Mononuclear cell (primary cell): ENCODE measurements around the gene KIF26B. TPM values are rescaled to one million over a fixed set of nuclear protein-coding genes. Genes with fewer than 3 reads are reported as not detected.
"Not testable (repeated sequence)": the region's sequence is repeated elsewhere in the genome, so short reads cannot be mapped to it uniquely, and the experiment has no call there.

Experiments
- H3K27me3 ChIP-seq: 2 replicates; pipeline ENCODE4 v1.6.0; 2011; ENCODE audit warnings: low read length, control low read depth; ENCODE audit not compliant: insufficient read depth
- H3K4me1 ChIP-seq: 2 replicates; pipeline ENCODE4 v1.5.1; 2011; ENCODE audit warnings: mild to moderate bottlenecking, low read length, control low read depth; ENCODE audit not compliant: insufficient read depth
- H3K4me3 ChIP-seq: 2 replicates; pipeline ENCODE4 v1.5.1; 2011; ENCODE audit warnings: mild to moderate bottlenecking, low read length, moderate library complexity
- H3K9me3 ChIP-seq: 2 replicates; pipeline ENCODE4 v1.5.1; 2011; ENCODE audit warnings: low read depth, mild to moderate bottlenecking, control low read depth, low read length
- total RNA-seq: library from RNA; depleted of rRNA; stranded (reverse); fragments of >200 nt; gene quantifications from one replicate; pipeline ENCODE4 v1.2.3, GENCODE V29; 2012

Gene KIF26B
- total RNA-seq, 1 donor = 0.31 TPM

DNA sequence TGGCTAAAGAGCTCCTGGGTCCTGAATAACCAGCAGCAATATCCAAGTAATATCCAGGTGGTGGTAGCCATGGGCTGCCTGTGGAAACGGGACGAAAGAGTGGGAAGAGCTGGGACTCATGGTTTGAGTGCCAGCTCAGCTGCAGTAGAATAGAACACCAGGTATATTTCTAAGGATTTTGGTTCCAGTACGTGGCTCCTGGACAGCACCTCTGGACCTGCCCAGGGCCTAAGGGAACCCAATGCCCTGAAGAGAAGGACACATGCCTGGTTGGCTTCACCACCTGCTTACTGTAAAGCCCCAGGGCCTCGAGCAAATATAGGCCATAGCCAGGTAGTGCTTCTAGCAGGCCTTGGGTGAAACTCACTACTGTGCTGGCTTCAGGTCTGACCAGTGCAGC, 566.7 kb downstream of the KIF26B start:
- Histone ChIP-seq H3K27me3 (no peaks in the 10 kb centered on the region), H3K9me3 (no peaks in the 10 kb centered on the region), H3K4me3 (no peak overlapping the region), H3K4me1 (no peaks in the 10 kb centered on the region)

DNA sequence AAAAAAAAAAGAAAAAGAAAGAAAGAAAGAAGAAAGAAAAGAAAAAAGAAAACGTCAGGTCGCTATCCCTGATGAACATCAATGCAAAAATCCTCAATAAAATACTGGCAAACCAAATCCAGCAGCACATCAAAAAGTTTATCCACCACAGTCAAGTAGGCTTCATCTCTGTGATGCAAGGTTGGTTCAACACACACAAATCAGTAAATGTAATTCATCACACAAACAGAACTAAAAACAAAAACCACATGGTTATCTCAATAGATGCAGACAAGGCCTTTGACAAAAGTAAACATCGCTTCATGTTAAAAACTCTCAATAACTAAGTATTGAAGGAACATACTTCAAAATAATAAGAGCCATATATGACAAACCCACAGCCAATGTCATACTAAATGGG, 573.2 kb downstream of the KIF26B start:
- H3K4me1 ChIP-seq, H3K4me3 ChIP-seq, H3K27me3 ChIP-seq: not testable (repeated sequence)
- H3K9me3 ChIP-seq = peaks cover 19% of the 10 kb centered on the region

DNA sequence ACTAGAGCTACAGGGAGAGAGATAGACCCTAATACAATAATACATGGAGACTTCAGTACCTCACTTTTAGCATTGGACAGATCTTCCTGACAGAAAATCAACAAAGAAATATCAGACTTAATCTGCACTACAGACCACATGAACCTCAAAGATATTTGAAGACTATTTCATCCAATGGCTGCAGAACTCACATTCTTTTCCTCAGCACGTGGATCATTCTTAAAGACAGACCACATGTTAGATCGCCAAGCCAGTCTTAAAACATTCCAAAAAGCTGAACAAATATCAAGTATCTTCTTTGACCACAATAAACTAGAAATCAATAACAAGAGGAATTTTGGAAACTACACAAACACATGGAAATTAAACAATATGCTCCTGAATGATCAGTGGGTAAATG, 576.0 kb downstream of the KIF26B start:
- Histone ChIP-seq H3K4me1 (no peaks in the 10 kb centered on the region), H3K27me3 (no peaks in the 10 kb centered on the region), H3K4me3 (no peak overlapping the region), H3K9me3 (peaks cover 19% of the 10 kb centered on the region)

DNA sequence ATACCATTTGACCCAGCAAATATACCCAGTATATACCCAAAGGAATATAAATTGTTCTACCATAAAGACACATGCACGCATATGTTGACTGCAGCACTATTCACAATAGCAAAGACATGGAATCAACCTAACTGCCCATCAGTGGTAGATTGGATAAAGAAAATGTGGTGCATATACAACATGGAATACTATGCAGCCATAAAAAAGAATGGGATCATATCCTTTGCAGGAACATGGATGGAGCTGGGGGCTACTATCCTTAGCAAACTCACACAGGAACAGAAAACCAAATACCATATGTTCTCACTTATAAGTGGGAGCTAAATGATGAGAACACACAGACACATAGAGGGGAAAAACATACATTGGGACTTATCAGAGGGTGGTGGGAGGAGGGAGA, 585.6 kb downstream of the KIF26B start:
- H3K27me3 ChIP-seq, H3K9me3 ChIP-seq, H3K4me1 ChIP-seq, H3K4me3 ChIP-seq: not testable (repeated sequence)

DNA sequence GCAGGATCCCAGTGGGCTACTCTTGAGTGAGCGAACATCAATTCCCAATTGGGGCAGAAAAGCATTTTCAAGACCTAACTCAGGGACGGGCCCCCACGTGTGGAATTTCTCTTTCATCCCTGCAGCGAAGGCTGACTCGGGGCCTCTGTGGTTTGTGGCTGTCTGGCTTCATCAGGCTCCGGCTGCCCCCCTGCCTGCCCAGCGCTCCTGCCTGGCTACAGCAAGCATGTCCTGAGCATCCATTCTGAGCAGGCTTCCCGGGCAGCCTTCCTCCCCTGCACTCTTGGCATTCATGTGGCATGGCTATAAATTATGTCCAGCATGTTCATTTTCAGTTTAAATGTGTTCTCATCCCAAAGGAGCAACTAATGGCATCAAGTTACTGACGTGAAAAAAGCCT, 588.1 kb downstream of the KIF26B start:
- Histone ChIP-seq H3K9me3 (no peaks in the 10 kb centered on the region), H3K4me3 (no peak overlapping the region), H3K4me1 (no peaks in the 10 kb centered on the region), H3K27me3 (no peaks in the 10 kb centered on the region)

DNA sequence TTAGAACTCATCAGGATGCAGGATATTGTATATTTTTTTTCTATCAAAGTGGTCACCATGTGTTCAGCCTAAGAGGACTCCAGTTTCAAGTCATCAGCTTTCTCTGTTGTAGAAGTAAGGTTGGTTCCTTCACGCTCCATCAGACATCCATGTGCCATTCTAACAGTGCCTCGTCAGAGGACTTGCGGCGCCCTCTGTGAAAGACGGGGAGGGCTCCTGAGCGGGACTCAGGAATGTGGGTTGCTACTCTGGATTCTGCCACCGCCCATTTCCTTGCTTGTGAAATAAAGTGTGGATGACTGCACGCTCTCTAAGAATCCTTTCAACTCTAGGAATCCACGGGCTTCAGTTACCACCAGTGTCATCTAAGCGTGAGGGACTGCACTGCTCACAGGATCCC, 593.5 kb downstream of the KIF26B start:
- Histone ChIP-seq H3K4me1 (no peaks in the 10 kb centered on the region), H3K27me3 (no peaks in the 10 kb centered on the region), H3K9me3 (no peaks in the 10 kb centered on the region), H3K4me3 (no peak overlapping the region)

DNA sequence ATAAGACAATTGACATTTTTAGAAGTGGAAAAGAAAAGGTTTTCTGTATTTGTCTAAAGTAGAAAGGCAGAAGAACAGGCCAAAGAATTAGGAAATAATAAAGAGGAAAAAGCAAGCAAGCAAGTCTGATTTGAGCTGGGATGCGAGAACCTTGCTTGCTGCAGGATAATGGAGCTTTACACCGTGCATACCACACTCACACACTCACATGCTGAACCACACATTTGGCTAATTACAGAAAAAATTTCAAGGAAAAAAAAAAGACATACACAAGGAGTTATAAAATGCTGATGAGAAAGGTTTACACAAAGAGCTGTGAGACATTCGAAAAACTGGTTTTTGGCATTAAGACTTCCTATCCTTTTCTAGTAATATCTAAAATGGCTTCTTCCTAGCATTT, 593.9 kb downstream of the KIF26B start:
- H3K4me3 ChIP-seq = no peak overlapping the region
- no peaks in the 10 kb centered on the region for H3K4me1 ChIP-seq
- H3K9me3 ChIP-seq = no peaks in the 10 kb centered on the region
- H3K27me3 ChIP-seq = no peaks in the 10 kb centered on the region

DNA sequence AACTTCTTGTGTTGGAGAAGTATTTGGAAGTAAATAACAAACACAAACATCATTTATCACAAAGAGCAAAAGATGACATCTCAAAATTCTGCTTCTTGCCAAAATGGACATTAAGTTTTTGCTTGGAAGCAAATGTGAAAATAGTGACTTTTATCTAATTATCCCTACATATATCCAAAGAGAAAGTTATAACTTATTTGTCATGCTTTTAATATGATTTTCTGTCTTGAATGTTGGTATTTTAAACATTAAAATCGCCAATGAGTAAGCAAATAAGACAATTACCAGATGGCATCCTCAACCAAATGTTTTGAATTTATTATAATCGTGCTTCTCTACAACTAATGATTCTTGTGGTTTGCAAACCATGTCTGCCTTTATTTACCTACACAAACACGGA, 594.3 kb downstream of the KIF26B start:
- Histone ChIP-seq H3K27me3 (no peaks in the 10 kb centered on the region), H3K4me3 (no peak overlapping the region), H3K9me3 (no peaks in the 10 kb centered on the region), H3K4me1 (no peaks in the 10 kb centered on the region)

DNA sequence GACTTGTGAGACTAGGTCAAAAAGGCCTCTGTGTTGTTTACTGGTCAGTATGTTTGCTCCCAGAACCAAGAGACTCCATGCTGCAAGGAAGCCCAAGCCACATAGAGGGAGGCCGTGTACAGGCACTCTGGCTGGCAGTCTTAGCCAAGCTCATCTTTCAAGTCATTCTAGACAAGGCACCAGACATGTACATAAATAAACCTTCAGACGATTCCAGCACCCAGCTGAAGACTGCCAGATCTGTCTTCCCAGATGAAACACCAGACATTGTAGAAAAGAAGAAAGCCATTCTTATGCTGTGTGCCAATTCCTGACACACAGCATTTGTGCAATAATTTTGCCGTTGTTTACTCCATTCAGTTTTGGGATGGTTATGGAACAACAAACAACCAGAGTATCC, 595.5 kb downstream of the KIF26B start:
- Histone ChIP-seq H3K4me1 (no peaks in the 10 kb centered on the region), H3K4me3 (no peak overlapping the region), H3K9me3 (no peaks in the 10 kb centered on the region), H3K27me3 (no peaks in the 10 kb centered on the region)

DNA sequence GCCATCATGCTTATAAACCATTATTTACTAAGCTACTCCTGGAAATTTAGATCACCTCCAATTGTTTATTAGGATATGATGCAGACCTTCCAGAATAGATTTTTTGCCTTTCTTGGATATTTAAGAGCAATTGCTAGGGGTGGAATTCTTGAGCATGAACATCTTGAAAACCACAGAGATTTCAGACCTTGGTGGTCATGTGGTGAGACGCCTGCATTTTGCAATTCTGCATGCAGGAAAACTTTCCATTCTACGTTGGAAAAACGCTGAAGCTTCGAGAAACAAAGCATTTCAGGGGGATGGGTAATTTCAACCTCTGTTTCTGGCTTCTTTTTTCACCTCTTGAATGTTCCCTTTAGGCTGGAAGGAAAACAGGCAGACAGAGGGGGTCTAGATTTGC, 596.3 kb downstream of the KIF26B start:
- H3K4me3 ChIP-seq = no peak overlapping the region
- no peaks in the 10 kb centered on the region for H3K9me3 ChIP-seq
- H3K27me3 ChIP-seq = no peaks in the 10 kb centered on the region
- no peaks in the 10 kb centered on the region for H3K4me1 ChIP-seq

DNA sequence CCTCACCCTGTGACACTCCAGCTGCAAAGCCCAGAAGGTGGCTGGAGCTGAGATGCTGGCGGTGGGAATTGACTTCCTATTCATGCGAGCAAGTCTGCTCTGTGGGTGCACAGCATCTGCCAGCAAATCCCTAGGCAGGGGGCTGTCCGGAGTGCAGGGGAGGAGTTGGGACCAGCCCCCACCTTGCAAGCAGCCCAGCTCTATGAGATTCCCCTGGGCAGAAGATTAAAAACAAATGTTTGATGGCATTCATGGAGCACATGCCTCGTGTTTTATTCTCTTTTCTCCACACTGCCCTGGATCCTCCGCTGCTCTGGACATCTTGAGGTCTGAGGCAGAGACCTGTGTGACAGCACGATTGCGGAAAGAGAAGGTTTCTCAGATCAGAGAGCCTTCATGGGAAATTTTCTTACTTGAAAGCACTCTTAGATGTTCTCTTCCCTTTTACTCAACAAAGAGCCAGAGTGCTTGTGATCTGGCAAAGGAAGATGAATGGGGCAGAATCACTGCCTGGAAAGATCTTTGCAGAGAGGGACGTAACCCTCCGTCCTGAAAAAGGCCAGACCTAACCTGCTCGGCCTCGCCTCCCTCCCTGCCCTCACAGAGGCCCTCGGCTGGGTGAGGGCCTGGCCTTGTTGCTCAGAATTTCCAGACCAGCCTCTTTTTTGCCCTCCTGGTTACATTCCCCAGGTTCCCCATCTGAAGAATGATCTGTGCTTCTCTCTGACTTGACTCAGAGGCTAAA, 597.1 kb downstream of the KIF26B start:
- no peaks in the 10 kb centered on the region for H3K9me3 ChIP-seq
- no peaks in the 10 kb centered on the region for H3K27me3 ChIP-seq
- H3K4me3 ChIP-seq = no peak overlapping the region
- no peaks in the 10 kb centered on the region for H3K4me1 ChIP-seq

DNA sequence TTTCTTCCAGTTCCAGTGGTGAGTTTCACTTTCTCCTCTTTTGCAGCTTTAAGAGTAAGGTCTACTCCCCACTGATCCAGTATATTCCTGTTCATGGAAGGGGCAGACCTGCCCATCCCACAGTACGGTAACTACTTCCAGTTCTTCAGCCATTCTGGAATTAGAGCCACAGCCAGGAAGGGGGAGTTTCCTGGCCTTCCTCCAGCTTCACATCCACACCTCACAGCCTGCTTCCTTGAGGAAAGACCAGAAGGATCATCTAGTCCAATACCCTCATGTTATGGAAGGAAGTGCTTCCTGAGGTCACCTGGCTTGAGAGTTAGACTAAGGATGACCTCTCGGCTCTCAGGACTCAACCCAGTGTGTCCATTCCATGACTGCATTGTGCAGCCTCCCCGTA, 597.8 kb downstream of the KIF26B start:
- Histone ChIP-seq H3K4me3 (no peak overlapping the region), H3K27me3 (no peaks in the 10 kb centered on the region), H3K4me1 (no peaks in the 10 kb centered on the region), H3K9me3 (no peaks in the 10 kb centered on the region)

DNA sequence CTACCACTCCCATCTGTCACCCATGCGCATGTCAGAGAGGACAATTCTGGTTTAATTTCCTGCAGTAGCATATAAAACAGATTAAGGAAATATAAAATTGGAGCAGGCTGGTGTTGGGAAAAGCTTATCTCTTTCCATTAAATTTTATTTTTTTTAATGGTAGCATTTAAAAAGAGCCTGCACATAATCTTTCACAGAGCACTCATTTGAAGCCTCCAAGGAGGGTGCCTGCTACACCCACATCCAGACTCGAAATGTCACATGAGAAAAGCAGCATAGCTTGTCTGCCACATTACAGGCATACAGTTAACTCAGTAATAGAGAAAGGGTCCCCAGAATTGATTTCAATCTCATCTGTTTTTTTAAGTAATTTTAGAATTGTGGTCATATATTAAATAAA, 599.0 kb downstream of the KIF26B start:
- Histone ChIP-seq H3K9me3 (no peaks in the 10 kb centered on the region), H3K4me3 (no peak overlapping the region), H3K4me1 (no peaks in the 10 kb centered on the region), H3K27me3 (no peaks in the 10 kb centered on the region)

DNA sequence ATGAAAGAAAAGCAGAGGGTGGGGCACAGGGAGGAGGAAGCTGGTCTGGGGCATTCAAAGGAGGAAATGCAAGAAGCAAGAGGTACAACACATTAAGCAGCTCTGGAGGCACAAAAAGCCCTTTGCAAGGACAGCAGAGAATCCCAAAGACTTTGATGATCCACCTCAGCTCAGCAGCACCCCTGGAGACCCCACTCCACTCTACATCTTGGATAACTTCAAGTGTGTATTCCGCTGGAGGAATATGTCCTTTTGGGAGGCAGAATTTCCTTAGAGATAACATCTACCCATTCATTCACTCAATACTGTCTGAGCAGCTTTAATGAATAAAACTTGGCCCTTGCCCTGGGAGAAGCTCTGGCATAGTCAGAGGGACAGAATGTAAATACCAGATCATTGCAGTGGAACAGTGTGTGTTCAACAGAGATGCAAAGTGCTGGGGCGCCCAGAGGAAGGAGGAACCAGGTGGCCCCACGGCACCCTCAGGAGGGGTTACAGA, 599.7 kb downstream of the KIF26B start:
- Histone ChIP-seq H3K27me3 (no peaks in the 10 kb centered on the region), H3K4me1 (no peaks in the 10 kb centered on the region), H3K4me3 (no peak overlapping the region), H3K9me3 (no peaks in the 10 kb centered on the region)
